22Rv1 (cell line): ENCODE data around the gene GRM1.

Source experiments
- CTCF ChIP-seq: fragments of 450-650 bp; IDR thresholded peaks from 2 replicates; pipeline ENCODE4 v1.5.1; 2017; ENCODE audit warnings: mild to moderate bottlenecking
- ZFX ChIP-seq: fragments of 450-650 bp; IDR thresholded peaks from 2 replicates; pipeline ENCODE4 v1.6.1; 2017; ENCODE audit warnings: antibody characterized with exemption, borderline replicate concordance

GRCh38 chr6:146028851-146029572, at the start of gene GRM1:
- TF ChIP-seq CTCF: no peak
- TF ChIP-seq ZFX: no peak
